K562 (cell line): ENCODE measurements around the gene NDUFB7. TPM values are rescaled to one million over a fixed set of nuclear protein-coding genes. Genes with fewer than 3 reads are reported as not detected.
"Not testable (repeated sequence)": the region's sequence is repeated elsewhere in the genome, so short reads cannot be mapped to it uniquely, and the experiment has no call there.

Source experiments
- ATAC-seq: fragments of 200-7000 bp; cut with Tn5 transposase; 3 replicates; pipeline ENCODE4 v1.9.1; 2020; ENCODE audit warnings: moderate library complexity
- BruUV-seq: library from RNA; stranded (reverse); fragments of 400-500 nt; replicated peaks from 2 replicates; lab custom pipeline; 2021; lab: Mats Ljungman, UMichigan
- CTCF ChIA-PET: fragments of 300-600 bp; formaldehyde crosslinking; extraction: SDS; loops from one replicate; lab custom pipeline; 2021; ENCODE audit warnings: low intra/inter-chr PET ratio; lab: Yijun Ruan, JAX
- POLR2A ChIA-PET: fragments of 300-600, 350-650 bp; sonication (Branson Sonifier 250); formaldehyde crosslinking; extraction: SDS; loops from one replicate; lab custom pipeline; 2021; ENCODE audit warnings: antibody characterized with exemption, inconsistent platforms; lab: Yijun Ruan, JAX
- DNase-seq, 4 experiments: peaks; one replicate each; pipeline versions ENCODE4 v3.0.0 to v3.0.0-alpha.2; 2011 to 2018; ENCODE audit warnings: low spot score in 3 of 4, mixed read lengths in 3 of 4; ENCODE audit errors: extremely low read depth in 1 of 4
- FAIRE-seq: peaks from 2 replicates; lab custom pipeline; 2011; peaks lifted over from hg19 to GRCh38; lab: Jason Lieb, UNC
- H2AFZ ChIP-seq: 2 replicates; pipeline ENCODE4 v1.6.0; 2011; ENCODE audit warnings: low read depth, low read length, control low read depth, inconsistent platforms
- H3K27ac ChIP-seq: fragments of 200-600 bp; 3 replicates; pipeline ENCODE4 v1.8.0; 2011; ENCODE audit warnings: low read depth, mild to moderate bottlenecking, control low read depth, inconsistent platforms, low read length, moderate library complexity, mixed read lengths; ENCODE audit errors: extremely low read depth
- H3K27me3 ChIP-seq, 2 experiments: fragments of 300-600 bp in 1 of 2; 2 replicates in 1 of 2; 3 replicates in 1 of 2; pipeline versions ENCODE4 v1.6.0 to v1.8.0; 2011; ENCODE audit warnings: inconsistent platforms in 2 of 2, low read length in 2 of 2, mild to moderate bottlenecking in 1 of 2, mixed read lengths in 1 of 2, moderate library complexity in 1 of 2; ENCODE audit not compliant: control insufficient read depth in 2 of 2, insufficient read depth in 2 of 2
- H3K36me3 ChIP-seq: fragments of 300-600 bp; 3 replicates; pipeline ENCODE4 v1.8.0; 2011; ENCODE audit warnings: mild to moderate bottlenecking, low read length, inconsistent platforms; ENCODE audit not compliant: control insufficient read depth, insufficient read depth
- H3K4me1 ChIP-seq, 2 experiments: fragments of 200-600 bp in 1 of 2; replicated peaks in 1 of 2; 2 replicates in 1 of 2; 3 replicates in 1 of 2; pipeline versions ENCODE4 v1.5.1 to v1.8.0; 2011; ENCODE audit warnings: inconsistent platforms in 2 of 2, low read length in 2 of 2, mild to moderate bottlenecking in 1 of 2, mixed read lengths in 1 of 2, moderate library complexity in 1 of 2; ENCODE audit not compliant: control insufficient read depth in 2 of 2, insufficient read depth in 2 of 2
- H3K4me2 ChIP-seq: 2 replicates; pipeline ENCODE4 v1.6.1; 2011; ENCODE audit warnings: low read length, control low read depth, inconsistent platforms, mixed read lengths; ENCODE audit not compliant: insufficient read depth
- H3K4me3 ChIP-seq: fragments of 200-600 bp; sonication (generic), shearing (Covaris generic); 2 replicates; pipeline ENCODE4 v1.5.1; 2016; ENCODE audit warnings: control low read depth, inconsistent platforms
- H3K79me2 ChIP-seq: fragments of 200-600 bp; 3 replicates; pipeline ENCODE4 v1.8.0; 2011; ENCODE audit warnings: low read length, inconsistent platforms; ENCODE audit not compliant: control insufficient read depth, insufficient read depth
- H3K9ac ChIP-seq, 2 experiments: 2 replicates each; pipeline versions ENCODE4 v1.6.0 to v1.6.1; 2011; ENCODE audit warnings: low read depth in 2 of 2, low read length in 2 of 2, control low read depth in 1 of 2, inconsistent platforms in 1 of 2, mild to moderate bottlenecking in 1 of 2, mixed read lengths in 1 of 2; ENCODE audit not compliant: insufficient read depth in 1 of 2
- H3K9me1 ChIP-seq: one replicate; pipeline ENCODE4 v1.6.0; 2011; ENCODE audit warnings: inconsistent platforms, mild to moderate bottlenecking, low read length, moderate library complexity; ENCODE audit not compliant: control insufficient read depth, insufficient read depth
- H3K9me3 ChIP-seq: replicated peaks from 2 replicates; pipeline ENCODE4 v1.5.1; 2011; ENCODE audit warnings: low read depth, low read length, inconsistent platforms; ENCODE audit not compliant: control insufficient read depth, insufficient read depth
- H4K20me1 ChIP-seq: replicated peaks from 2 replicates; pipeline ENCODE4 v1.6.1; 2011; ENCODE audit warnings: low read length, inconsistent platforms, mixed read lengths; ENCODE audit not compliant: control insufficient read depth, insufficient read depth
- ZNF146 ChIP-seq: IDR thresholded peaks from one replicate; pipeline ENCODE4 v1.6.1; 2018; ENCODE audit warnings: missing compliant biosample characterization; ENCODE audit not compliant: unreplicated experiment
- ZNF431 ChIP-seq: sonication (generic); formaldehyde crosslinking; IDR thresholded peaks from 2 replicates; pipeline ENCODE4 v1.8.0; 2022; ENCODE audit warnings: mild to moderate bottlenecking, missing genetic modification reagents
- WGBS: fragments of 100-300 bp; shearing (Covaris generic); methylation state at CpG from one replicate; pipeline ENCODE4 v1.1.6; 2016; ENCODE audit warnings: low coverage, mixed read lengths; ENCODE audit not compliant: insufficient coverage; ENCODE audit errors: missing lambda C conversion rate; 5-methylcytosine and 5-hydroxymethylcytosine counted together
- in situ Hi-C: fragments of 300-500 bp; cut with MboI; formaldehyde crosslinking; loops from 4 replicates; pipeline ENCODE4 v1.15.0; 2018; ENCODE audit warnings: inconsistent platforms, mixed read lengths
- intact Hi-C: fragments of 100-400 bp; cut with micrococcal nuclease; formaldehyde crosslinking; loops from 2 replicates; pipeline ENCODE4 v1.14.2; 2022
- polyA plus RNA-seq, 8 experiments: library from polyadenylated mRNA; depleted of rRNA in 4 of 8; stranded (reverse) in 5 of 8; unstranded in 3 of 8; fragments of >200 nt; fragmentation: Nextera tagmentation in 2 of 8; fragmentation: Illumina TruSeq in 1 of 8; extraction: Ambion mirVana in 2 of 8; extraction: Trizol in 1 of 8; gene quantifications; 2 replicates each; pipeline versions ENCODE4 v1.2.1 to v1.2.3, GENCODE V29; 2011 to 2014; ENCODE audit warnings: inconsistent platforms in 1 of 8, missing spikeins in 1 of 8
- total RNA-seq, 7 experiments: library from RNA; depleted of rRNA in 6 of 7; stranded (reverse); fragments of >200 nt in 6 of 7; fragmentation: Illumina TruSeq in 2 of 7; extraction: Trizol in 2 of 7; gene quantifications; 2 replicates each; pipeline versions ENCODE4 v1.2.1 to v1.2.3, GENCODE V29; 2011 to 2021; ENCODE audit warnings: low replicate concordance in 1 of 7
- TF ChIP-seq, protein P1 (sequence below): sonication (generic); formaldehyde crosslinking; IDR thresholded peaks from 2 replicates; pipeline ENCODE4 v1.8.0; 2023; ENCODE audit warnings: missing genetic modification reagents, mild to moderate bottlenecking, borderline replicate concordance
- TF ChIP-seq, protein P2 (sequence below), 2 experiments: fragments of 450-650 bp in 1 of 2; sonication (generic) in 1 of 2; formaldehyde crosslinking in 1 of 2; IDR thresholded peaks in 1 of 2; conservative IDR thresholded peaks in 1 of 2; 2 replicates each; pipeline versions ENCODE4 v1.6.1 to v1.8.1; 2016 to 2023; ENCODE audit warnings: mild to moderate bottlenecking in 2 of 2, moderate library complexity in 2 of 2, inconsistent platforms in 1 of 2, missing genetic modification reagents in 1 of 2

NDUFB7 gene
- total and polyA plus RNA-seq, 9 of the 15 experiments (the other 6 are each of a cell fraction or from before 2014, with no cell fraction given): 14.9 to 842 (median 137) TPM

DNA sequence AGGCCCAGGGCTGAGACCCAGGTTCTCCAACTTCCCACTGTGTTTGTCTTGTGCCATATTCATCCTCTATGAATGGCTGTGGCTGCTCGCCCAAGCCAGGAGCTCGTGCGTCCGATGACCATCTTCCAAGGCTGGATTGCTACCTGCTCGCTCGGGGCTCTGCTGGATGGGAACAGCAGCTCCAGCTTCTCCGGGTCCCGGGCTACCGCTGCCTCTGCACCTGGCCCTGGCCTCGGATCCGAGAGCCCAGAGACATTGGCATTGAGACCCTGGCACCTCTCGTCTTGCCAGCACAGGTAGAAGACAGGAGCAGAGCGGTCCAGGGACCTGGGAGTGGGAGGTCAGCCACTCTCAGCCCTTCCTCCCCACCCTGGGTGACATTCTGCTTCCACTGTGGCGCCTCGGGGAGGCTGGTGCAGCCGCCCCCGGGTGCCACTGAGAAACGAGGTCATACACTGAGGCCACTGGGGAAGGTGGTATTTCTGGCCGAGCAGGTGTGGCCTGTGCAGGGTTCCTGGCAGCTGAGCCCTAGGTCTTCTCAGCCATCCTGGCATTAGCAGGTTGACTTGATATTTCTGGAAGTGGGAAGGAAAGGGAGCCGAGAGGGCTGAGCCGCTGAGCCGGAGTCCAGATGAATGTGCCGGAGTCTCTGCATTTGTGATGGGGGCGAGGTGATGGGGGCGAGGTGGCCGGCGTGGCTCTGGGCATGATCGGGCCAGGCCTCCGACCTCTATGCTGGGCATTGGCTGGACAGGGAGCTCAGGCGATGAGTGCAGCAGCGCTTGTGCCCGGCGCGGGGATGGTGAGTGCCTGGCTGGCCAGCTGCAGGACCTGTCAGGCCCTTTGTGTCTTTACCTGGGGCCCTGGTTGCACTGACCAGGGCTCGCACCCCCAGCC is 18.6 kb downstream of the NDUFB7 start (continued):
- TF ChIP-seq, protein P1, sequence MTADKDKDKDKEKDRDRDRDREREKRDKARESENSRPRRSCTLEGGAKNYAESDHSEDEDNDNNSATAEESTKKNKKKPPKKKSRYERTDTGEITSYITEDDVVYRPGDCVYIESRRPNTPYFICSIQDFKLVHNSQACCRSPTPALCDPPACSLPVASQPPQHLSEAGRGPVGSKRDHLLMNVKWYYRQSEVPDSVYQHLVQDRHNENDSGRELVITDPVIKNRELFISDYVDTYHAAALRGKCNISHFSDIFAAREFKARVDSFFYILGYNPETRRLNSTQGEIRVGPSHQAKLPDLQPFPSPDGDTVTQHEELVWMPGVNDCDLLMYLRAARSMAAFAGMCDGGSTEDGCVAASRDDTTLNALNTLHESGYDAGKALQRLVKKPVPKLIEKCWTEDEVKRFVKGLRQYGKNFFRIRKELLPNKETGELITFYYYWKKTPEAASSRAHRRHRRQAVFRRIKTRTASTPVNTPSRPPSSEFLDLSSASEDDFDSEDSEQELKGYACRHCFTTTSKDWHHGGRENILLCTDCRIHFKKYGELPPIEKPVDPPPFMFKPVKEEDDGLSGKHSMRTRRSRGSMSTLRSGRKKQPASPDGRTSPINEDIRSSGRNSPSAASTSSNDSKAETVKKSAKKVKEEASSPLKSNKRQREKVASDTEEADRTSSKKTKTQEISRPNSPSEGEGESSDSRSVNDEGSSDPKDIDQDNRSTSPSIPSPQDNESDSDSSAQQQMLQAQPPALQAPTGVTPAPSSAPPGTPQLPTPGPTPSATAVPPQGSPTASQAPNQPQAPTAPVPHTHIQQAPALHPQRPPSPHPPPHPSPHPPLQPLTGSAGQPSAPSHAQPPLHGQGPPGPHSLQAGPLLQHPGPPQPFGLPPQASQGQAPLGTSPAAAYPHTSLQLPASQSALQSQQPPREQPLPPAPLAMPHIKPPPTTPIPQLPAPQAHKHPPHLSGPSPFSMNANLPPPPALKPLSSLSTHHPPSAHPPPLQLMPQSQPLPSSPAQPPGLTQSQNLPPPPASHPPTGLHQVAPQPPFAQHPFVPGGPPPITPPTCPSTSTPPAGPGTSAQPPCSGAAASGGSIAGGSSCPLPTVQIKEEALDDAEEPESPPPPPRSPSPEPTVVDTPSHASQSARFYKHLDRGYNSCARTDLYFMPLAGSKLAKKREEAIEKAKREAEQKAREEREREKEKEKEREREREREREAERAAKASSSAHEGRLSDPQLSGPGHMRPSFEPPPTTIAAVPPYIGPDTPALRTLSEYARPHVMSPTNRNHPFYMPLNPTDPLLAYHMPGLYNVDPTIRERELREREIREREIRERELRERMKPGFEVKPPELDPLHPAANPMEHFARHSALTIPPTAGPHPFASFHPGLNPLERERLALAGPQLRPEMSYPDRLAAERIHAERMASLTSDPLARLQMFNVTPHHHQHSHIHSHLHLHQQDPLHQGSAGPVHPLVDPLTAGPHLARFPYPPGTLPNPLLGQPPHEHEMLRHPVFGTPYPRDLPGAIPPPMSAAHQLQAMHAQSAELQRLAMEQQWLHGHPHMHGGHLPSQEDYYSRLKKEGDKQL (CRISPR knock-in tag): no peak
- no peak for TF ChIP-seq ZNF146 (CRISPR knock-in tag)
- TF ChIP-seq ZNF431 (CRISPR knock-in tag): no peak
- TF ChIP-seq, protein P2, sequence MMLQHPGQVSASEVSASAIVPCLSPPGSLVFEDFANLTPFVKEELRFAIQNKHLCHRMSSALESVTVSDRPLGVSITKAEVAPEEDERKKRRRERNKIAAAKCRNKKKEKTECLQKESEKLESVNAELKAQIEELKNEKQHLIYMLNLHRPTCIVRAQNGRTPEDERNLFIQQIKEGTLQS (IDR thresholded peaks at IDR 0.05): no peak
- TF ChIP-seq, protein P2 (CRISPR knock-in tag; conservative IDR thresholded peaks at IDR 0.05): no peak

DNA sequence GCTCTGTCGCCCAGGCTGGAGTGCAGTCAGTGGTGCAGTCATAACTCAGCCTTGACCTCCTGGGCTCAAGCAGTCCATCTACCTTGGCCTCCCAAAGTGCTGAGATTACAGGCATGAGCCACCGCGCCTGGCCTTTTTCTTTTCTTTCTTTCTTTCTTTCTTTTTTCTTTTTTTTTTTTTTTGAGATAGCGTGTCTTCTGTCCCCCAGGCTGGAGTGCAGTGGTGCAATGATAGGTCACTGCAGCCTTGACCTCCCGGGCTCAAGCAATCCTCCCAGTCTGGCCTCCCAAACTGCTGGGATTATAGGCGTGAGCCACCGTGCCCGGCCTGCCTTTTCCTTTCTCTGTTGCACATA is 19.9 kb downstream of the NDUFB7 start:
- DNase-seq, H3K27ac ChIP-seq, BruUV-seq, in situ Hi-C loops, POLR2A ChIA-PET, H3K4me3 ChIP-seq, H3K27me3 ChIP-seq, H3K9me3 ChIP-seq, ATAC-seq, H4K20me1 ChIP-seq, H2AFZ ChIP-seq, H3K4me2 ChIP-seq, H3K9me1 ChIP-seq, FAIRE-seq: not testable (repeated sequence)
- WGBS: 51% methylated on average over 4 of the region's 8 CpGs
- peaks cover 23% of the 10 kb centered on the region; the same call in 2 of the 3 replicates for H3K36me3 ChIP-seq
- intact Hi-C loops: loop anchor here (5.0 to 10.0 kb wide), 2 partner anchors 35 to 117 kb away; partner anchors contain the start of genes DNAJB1 and PKN1
- CTCF ChIA-PET: interaction anchor here (1.6 kb wide), 1 partner anchor 46 kb away, joined by 6 read pairs; no protein-coding TSS in a partner anchor
- H3K4me1 ChIP-seq: peaks cover 31 to 63% of the 10 kb centered on the region in 2 experiments
- H3K9ac ChIP-seq: peak overlapping the region in 1 of 2 experiments; percentile 21; a peak in 1 of 4 replicates
- peaks cover 75% of the 10 kb centered on the region for H3K79me2 ChIP-seq
